Mesenchymal stem cell (in vitro differentiated cells and primary cell): ENCODE measurements around the gene LINGO4.
A peak's percentile ranks its signal among the peaks of the same experiment; 100 is the strongest.

Experiments used
- DNase-seq: peaks from one replicate; pipeline ENCODE4 v3.0.0-alpha.2; 2013
- H2AFZ ChIP-seq: one replicate; pipeline ENCODE4 v1.6.1; 2013; ENCODE audit warnings: low read depth, mild to moderate bottlenecking, control low read depth, inconsistent platforms, low read length, moderate library complexity
- H2AK5ac ChIP-seq: 2 replicates; pipeline ENCODE4 v1.6.1; 2013; ENCODE audit warnings: low read length, moderate library complexity, mild to moderate bottlenecking, inconsistent platforms; ENCODE audit not compliant: severe bottlenecking
- H2BK120ac ChIP-seq: one replicate; pipeline ENCODE4 v1.6.1; 2013; ENCODE audit warnings: low read depth, mild to moderate bottlenecking, inconsistent platforms, low read length, moderate library complexity
- H2BK12ac ChIP-seq, 2 experiments: one replicate each; pipeline ENCODE4 v1.6.1; 2013; ENCODE audit warnings: inconsistent platforms in 2 of 2, low read length in 2 of 2, mild to moderate bottlenecking in 2 of 2, moderate library complexity in 2 of 2, control low read depth in 1 of 2
- H2BK15ac ChIP-seq: one replicate; pipeline ENCODE4 v1.6.1; 2013; ENCODE audit warnings: mild to moderate bottlenecking, low read depth, inconsistent platforms; ENCODE audit not compliant: poor library complexity, severe bottlenecking
- H2BK5ac ChIP-seq: 2 replicates; pipeline ENCODE4 v1.6.1; 2013; ENCODE audit warnings: low read depth, mild to moderate bottlenecking, low read length, control low read depth, inconsistent platforms; ENCODE audit not compliant: poor library complexity, severe bottlenecking
- H3K14ac ChIP-seq, 2 experiments: one replicate each; pipeline ENCODE4 v1.6.1; 2013; ENCODE audit warnings: inconsistent platforms in 2 of 2, low read length in 2 of 2, control low read depth in 1 of 2, mild to moderate bottlenecking in 1 of 2, moderate library complexity in 1 of 2
- H3K18ac ChIP-seq, 2 experiments: one replicate each; pipeline ENCODE4 v1.6.1; 2013; ENCODE audit warnings: inconsistent platforms in 2 of 2, low read length in 2 of 2, control low read depth in 1 of 2, low read depth in 1 of 2, mild to moderate bottlenecking in 1 of 2
- H3K23ac ChIP-seq, 2 experiments: one replicate each; pipeline ENCODE4 v1.6.1; 2013; ENCODE audit warnings: inconsistent platforms in 2 of 2, low read length in 2 of 2, mild to moderate bottlenecking in 2 of 2, moderate library complexity in 2 of 2, control low read depth in 1 of 2
- H3K27ac ChIP-seq: 2 replicates; pipeline ENCODE4 v1.5.1; 2013; ENCODE audit warnings: mild to moderate bottlenecking, moderate library complexity, low read length, control low read depth, inconsistent platforms; ENCODE audit not compliant: poor library complexity, severe bottlenecking
- H3K27me3 ChIP-seq, 2 experiments: 2 replicates each; pipeline versions ENCODE4 v1.6.1 to v1.7.0; 2013; ENCODE audit warnings: low read length in 2 of 2, mild to moderate bottlenecking in 2 of 2, moderate library complexity in 2 of 2, control low read depth in 1 of 2, inconsistent platforms in 1 of 2; ENCODE audit not compliant: control insufficient read depth in 1 of 2, insufficient read depth in 1 of 2
- H3K36me3 ChIP-seq, 2 experiments: 2 replicates each; pipeline versions ENCODE4 v1.6.1 to v1.7.0; 2013; ENCODE audit warnings: low read length in 2 of 2, control low read depth in 1 of 2, inconsistent platforms in 1 of 2, low read depth in 1 of 2, mild to moderate bottlenecking in 1 of 2; ENCODE audit not compliant: insufficient read depth in 2 of 2, control insufficient read depth in 1 of 2
- H3K4ac ChIP-seq, 2 experiments: one replicate each; pipeline ENCODE4 v1.6.1; 2013; ENCODE audit warnings: inconsistent platforms in 2 of 2, low read length in 2 of 2, mild to moderate bottlenecking in 2 of 2, moderate library complexity in 2 of 2, control low read depth in 1 of 2, low read depth in 1 of 2
- H3K4me1 ChIP-seq: 2 replicates; pipeline ENCODE4 v1.6.1; 2013; ENCODE audit warnings: low read depth, low read length, control low read depth; ENCODE audit not compliant: control insufficient read depth, insufficient read depth
- H3K4me2 ChIP-seq: 2 replicates; pipeline ENCODE4 v1.6.1; 2013; ENCODE audit warnings: low read length, mild to moderate bottlenecking, inconsistent platforms; ENCODE audit not compliant: poor library complexity, severe bottlenecking
- H3K4me3 ChIP-seq, 2 experiments: 2 replicates each; pipeline versions ENCODE4 v1.5.1 to v1.7.0; 2013; ENCODE audit warnings: low read length in 2 of 2, mild to moderate bottlenecking in 2 of 2, control low read depth in 1 of 2, low read depth in 1 of 2; ENCODE audit not compliant: insufficient read depth in 1 of 2
- H3K79me1 ChIP-seq: replicated peaks from 2 replicates; pipeline ENCODE4 v1.6.1; 2013; ENCODE audit warnings: mild to moderate bottlenecking, control low read depth, low read length, inconsistent platforms; ENCODE audit not compliant: poor library complexity, severe bottlenecking
- H3K9ac ChIP-seq: 2 replicates; pipeline ENCODE4 v1.7.0; 2013; ENCODE audit warnings: mild to moderate bottlenecking, low read length, moderate library complexity
- H3K9me3 ChIP-seq: 2 replicates; pipeline ENCODE4 v1.7.0; 2013; ENCODE audit warnings: mild to moderate bottlenecking, low read length; ENCODE audit not compliant: control insufficient read depth
- H4K8ac ChIP-seq: one replicate; pipeline ENCODE4 v1.6.1; 2013; ENCODE audit warnings: inconsistent platforms, mild to moderate bottlenecking, low read length, moderate library complexity
- H4K91ac ChIP-seq: one replicate; pipeline ENCODE4 v1.6.1; 2013; ENCODE audit warnings: mild to moderate bottlenecking, low read length, inconsistent platforms
- WGBS: methylation state at CpG from one replicate; pipeline ENCODE4 v1.1.7; 2013; ENCODE audit warnings: mixed read lengths; 5-methylcytosine and 5-hydroxymethylcytosine counted together

Gene LINGO4

GRCh38 chr1:151790940-151791651 is 14.1 kb downstream of the LINGO4 start:
- Histone ChIP-seq H2BK12ac (no peak overlapping the region), H3K9me3 (no peaks in the 10 kb centered on the region), H4K91ac (no peak overlapping the region), H2BK5ac (no peak overlapping the region), H2BK120ac (no peak overlapping the region), H3K4ac (no peak overlapping the region), H3K79me1 (peaks cover 1% of the 10 kb centered on the region), H3K36me3 (no peaks in the 10 kb centered on the region), H3K18ac (no peak overlapping the region), H3K4me2 (peak overlapping the region; percentile 86), H4K8ac (peak overlapping the region; percentile 35), H2AK5ac (no peak overlapping the region), H3K14ac (no peak overlapping the region), H3K4me3 (peak overlapping the region; percentile 64 to 87), H3K23ac (no peak overlapping the region), H3K4me1 (peaks cover 6% of the 10 kb centered on the region), H2BK15ac (no peak overlapping the region), H3K27ac (no peak overlapping the region), H2AFZ (peak overlapping the region; percentile 74), H3K27me3 (peaks cover 3 to 6% of the 10 kb centered on the region in 2 experiments), H3K9ac (peak overlapping the region; percentile 42)
- WGBS = 2% methylated on average over 46 of the region's 52 CpGs
- peak; percentile 40 for DNase-seq

GRCh38 chr1:151790071-151790939 is 14.9 kb downstream of the LINGO4 start, which contains the start of gene TDRKH:
TDRKH (minus strand) TSS chr1:151790500; CDS start chr1:151783022, 7,478 bp downstream.
- H3K36me3 ChIP-seq = no peaks in the 10 kb centered on the region
- peak within 1 kb of the TSS in 1 of 2 experiments; percentile 23 for H3K23ac ChIP-seq
- H4K8ac ChIP-seq = peak within 1 kb of the TSS; percentile 35
- DNase-seq = peak; percentile 100
- peak within 1 kb of the TSS in 1 of 2 experiments; percentile 85 for H3K4ac ChIP-seq
- peaks cover under 1 to 3% of the 10 kb centered on the region in 2 experiments for H3K27me3 ChIP-seq
- H2BK15ac ChIP-seq = no peak within 1 kb of the TSS
- H3K14ac ChIP-seq = peak within 1 kb of the TSS in 1 of 2 experiments; percentile 95
- WGBS = under 1% methylated on average over 57 of the region's 58 CpGs
- H3K79me1 ChIP-seq = peaks cover 1% of the 10 kb centered on the region
- H3K9ac ChIP-seq = peak within 1 kb of the TSS; percentile 58
- no peak within 1 kb of the TSS for H2BK120ac ChIP-seq
- H3K4me1 ChIP-seq = peaks cover 6% of the 10 kb centered on the region
- H2BK12ac ChIP-seq = peak within 1 kb of the TSS in 1 of 2 experiments; percentile 72
- peak within 1 kb of the TSS; percentile 71 to 87 for H3K4me3 ChIP-seq
- H3K27ac ChIP-seq = no peak within 1 kb of the TSS
- H3K4me2 ChIP-seq = peak within 1 kb of the TSS; percentile 98
- no peak within 1 kb of the TSS for H2BK5ac ChIP-seq
- no peaks in the 10 kb centered on the region for H3K9me3 ChIP-seq
- peak within 1 kb of the TSS; percentile 18 for H4K91ac ChIP-seq
- H2AK5ac ChIP-seq = no peak within 1 kb of the TSS
- peak within 1 kb of the TSS in 1 of 2 experiments; percentile 85 for H3K18ac ChIP-seq
- H2AFZ ChIP-seq = peak within 1 kb of the TSS; percentile 98

- no peak overlapping the region for H4K91ac ChIP-seq
- no peaks in the 10 kb centered on the region for H3K36me3 ChIP-seq
- H3K4me1 ChIP-seq = peaks cover 6% of the 10 kb centered on the region
- no peak overlapping the region for H4K8ac ChIP-seq
- no peak overlapping the region for H2BK120ac ChIP-seq
- H3K27me3 ChIP-seq = peaks cover 15 to 20% of the 10 kb centered on the region in 2 experiments
- H3K9me3 ChIP-seq = no peaks in the 10 kb centered on the region
- no peak overlapping the region for H3K4me2 ChIP-seq
- H2BK15ac ChIP-seq = no peak overlapping the region
- no peak overlapping the region for H3K18ac ChIP-seq
- WGBS = 80% methylated on average over 2 of the region's 3 CpGs
- H3K9ac ChIP-seq = no peak overlapping the region
- peaks cover 1% of the 10 kb centered on the region for H3K79me1 ChIP-seq
- no peak overlapping the region for H3K23ac ChIP-seq
- H2AK5ac ChIP-seq = no peak overlapping the region
- DNase-seq = no peak
- H2AFZ ChIP-seq = no peak overlapping the region
- H3K4ac ChIP-seq = no peak overlapping the region
- H2BK5ac ChIP-seq = no peak overlapping the region
- H2BK12ac ChIP-seq = no peak overlapping the region
- H3K4me3 ChIP-seq = no peak overlapping the region
- no peak overlapping the region for H3K27ac ChIP-seq
- no peak overlapping the region for H3K14ac ChIP-seq
Observed at GRCh38 chr1:151787689-151788088, 17.5 kb downstream of the LINGO4 start.

GRCh38 chr1:151783796-151784195 is 21.4 kb downstream of the LINGO4 start:
- Histone ChIP-seq H3K4me1 (no peaks in the 10 kb centered on the region), H2AFZ (no peak overlapping the region), H4K91ac (no peak overlapping the region), H2AK5ac (no peak overlapping the region), H3K27ac (no peak overlapping the region), H3K79me1 (no peaks in the 10 kb centered on the region), H2BK120ac (no peak overlapping the region), H2BK5ac (no peak overlapping the region), H3K23ac (no peak overlapping the region), H3K4me2 (no peak overlapping the region), H3K4me3 (no peak overlapping the region), H3K4ac (no peak overlapping the region), H3K36me3 (no peaks in the 10 kb centered on the region), H3K9me3 (no peaks in the 10 kb centered on the region), H3K18ac (no peak overlapping the region), H3K27me3 (peaks cover 15 to 20% of the 10 kb centered on the region in 2 experiments), H3K14ac (no peak overlapping the region), H2BK12ac (no peak overlapping the region), H4K8ac (no peak overlapping the region), H3K9ac (no peak overlapping the region), H2BK15ac (peak overlapping the region; percentile 69)
- WGBS = 75% methylated on average over 2 of the region's 2 CpGs
- no peak for DNase-seq
